ENCODE measurements around the gene PAX2. TPM values are rescaled to one million over a fixed set of nuclear protein-coding genes. Genes with fewer than 3 reads are reported as not detected.

PAX2 gene
- total and polyA plus RNA-seq, 2 experiments from 2014 or later: not detected

GRCh38 chr10:100811261-100811660 is 65.9 kb downstream of the PAX2 start:
- Histone ChIP-seq H3K4me2 (ENCODE audit: unreplicated experiment) (no peak overlapping the region), H3K36me3 (ENCODE audit: low read depth) (no peaks in the 10 kb centered on the region), H3K9ac (no peak overlapping the region), H3K79me2 (ENCODE audit: insufficient read depth) (no peaks in the 10 kb centered on the region), H3K27ac (no peak overlapping the region), H4K20me1 (ENCODE audit: insufficient read depth) (no peaks in the 10 kb centered on the region), H2AFZ (no peak overlapping the region), H3K4me1 (ENCODE audit: insufficient read depth) (no peaks in the 10 kb centered on the region), H3K9me2 (ENCODE audit: insufficient read depth) (no peaks in the 10 kb centered on the region), H3K27me3 (replicated peaks; ENCODE audit: insufficient read depth) (peaks cover 77% of the 10 kb centered on the region), H3K4me3 (no peak overlapping the region), H3F3A (ENCODE audit: insufficient read depth) (no peaks in the 10 kb centered on the region), H3K9me3 (ENCODE audit: low read depth) (no peaks in the 10 kb centered on the region)
- 67 to 72% methylated on average over 1 of the region's 1 CpG for WGBS, 2 experiments (ENCODE audit: low coverage in 1 of 2, low lambda C conversion rate in 2 of 2, missing lambda C conversion rate in 2 of 2)
- in situ Hi-C loops (cut with MboI): no loop called here
- TF ChIP-seq EZH2phosphoT487 (IDR thresholded peaks at IDR 0.05; ENCODE audit: insufficient read depth, low read depth): no peak
- no peak for TF ChIP-seq EZH2 (IDR thresholded peaks at IDR 0.05; ENCODE audit: insufficient read depth, poor library complexity, severe bottlenecking)
- no peak for DNase-seq

DNA sequence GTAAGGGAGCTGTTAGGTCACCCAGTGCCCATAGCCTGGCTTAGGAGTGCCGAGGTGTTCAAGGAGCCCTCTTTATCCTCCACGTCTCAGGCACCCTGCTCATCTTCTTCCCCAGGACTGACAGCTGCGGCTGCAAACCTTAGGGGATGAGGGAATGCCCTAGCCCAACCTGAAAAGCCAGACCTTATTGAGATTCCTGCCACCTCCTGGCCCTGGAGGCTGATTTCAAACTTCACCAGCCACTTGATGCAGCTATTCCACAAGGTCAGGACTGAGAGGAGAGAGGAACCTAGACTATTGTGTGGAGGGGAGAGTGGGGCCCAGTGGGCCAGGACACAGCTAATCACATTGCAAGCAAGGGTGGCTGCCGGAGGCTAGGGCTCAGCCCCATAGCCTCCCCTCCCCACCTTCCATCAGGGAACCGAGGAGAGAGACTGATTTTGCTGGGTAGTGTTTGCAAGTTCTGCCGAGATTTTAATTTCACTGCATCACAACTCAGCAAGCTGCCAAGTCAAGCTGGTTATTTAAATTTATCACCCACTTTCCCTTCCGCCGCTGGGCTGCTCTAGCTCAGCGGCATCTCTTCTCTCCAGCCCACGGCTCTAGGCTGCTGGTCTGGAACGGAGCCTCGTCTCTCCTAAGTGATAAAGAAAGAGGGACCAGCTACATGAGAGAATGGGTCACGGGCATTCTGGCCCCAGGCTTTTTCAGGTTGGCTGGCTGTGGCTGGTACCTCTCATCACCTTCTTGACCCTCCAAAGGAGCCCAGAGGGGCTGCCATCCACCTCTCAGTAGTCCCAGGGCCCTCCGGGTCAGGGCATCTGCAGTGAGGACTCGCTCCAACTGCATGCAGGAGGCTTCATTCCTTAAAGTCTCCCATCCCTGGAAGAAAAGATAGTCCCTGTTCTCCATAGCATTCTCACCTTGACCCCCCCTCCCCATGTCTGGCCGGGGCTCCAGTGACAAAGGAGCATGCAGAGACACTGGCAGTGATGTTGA is 66.7 kb downstream of the PAX2 start:
- Histone ChIP-seq H3K4me1 (ENCODE audit: insufficient read depth) (no peaks in the 10 kb centered on the region), H3K4me2 (ENCODE audit: unreplicated experiment) (no peak overlapping the region), H3F3A (ENCODE audit: insufficient read depth) (no peaks in the 10 kb centered on the region), H3K27me3 (replicated peaks; ENCODE audit: insufficient read depth) (peaks cover 77% of the 10 kb centered on the region), H3K9ac (no peak overlapping the region), H3K27ac (no peak overlapping the region), H3K36me3 (ENCODE audit: low read depth) (no peaks in the 10 kb centered on the region), H4K20me1 (ENCODE audit: insufficient read depth) (no peaks in the 10 kb centered on the region), H3K9me3 (ENCODE audit: low read depth) (no peaks in the 10 kb centered on the region), H3K9me2 (ENCODE audit: insufficient read depth) (no peaks in the 10 kb centered on the region), H3K79me2 (ENCODE audit: insufficient read depth) (no peaks in the 10 kb centered on the region), H3K4me3 (no peak overlapping the region), H2AFZ (no peak overlapping the region)
- no peak for DNase-seq
- in situ Hi-C loops (cut with MboI): no loop called here
- no peak for TF ChIP-seq EZH2 (IDR thresholded peaks at IDR 0.05; ENCODE audit: insufficient read depth, poor library complexity, severe bottlenecking)
- no peak for TF ChIP-seq EZH2phosphoT487 (IDR thresholded peaks at IDR 0.05; ENCODE audit: insufficient read depth, low read depth)
- 43 to 49% methylated on average over 16 of the region's 16 CpGs for WGBS, 2 experiments (ENCODE audit: low coverage in 1 of 2, low lambda C conversion rate in 2 of 2, missing lambda C conversion rate in 2 of 2)

GRCh38 chr10:100812978-100813377 is 67.6 kb downstream of the PAX2 start:
- no peaks in the 10 kb centered on the region for H3K9me3 ChIP-seq (ENCODE audit: low read depth)
- no peaks in the 10 kb centered on the region for H3K36me3 ChIP-seq (ENCODE audit: low read depth)
- H4K20me1 ChIP-seq (ENCODE audit: insufficient read depth): no peaks in the 10 kb centered on the region
- no peak for DNase-seq
- no peak overlapping the region for H3K4me3 ChIP-seq
- no peaks in the 10 kb centered on the region for H3F3A ChIP-seq (ENCODE audit: insufficient read depth)
- WGBS, 2 experiments (ENCODE audit: low coverage in 1 of 2, low lambda C conversion rate in 2 of 2, missing lambda C conversion rate in 2 of 2): 52 to 53% methylated on average over 6 of the region's 6 CpGs
- TF ChIP-seq EZH2 (IDR thresholded peaks at IDR 0.05; ENCODE audit: insufficient read depth, poor library complexity, severe bottlenecking): no peak
- in situ Hi-C loops (cut with MboI): no loop called here
- H3K9me2 ChIP-seq (ENCODE audit: insufficient read depth): no peaks in the 10 kb centered on the region
- no peak overlapping the region for H3K27ac ChIP-seq
- no peak overlapping the region for H3K4me2 ChIP-seq (ENCODE audit: unreplicated experiment)
- no peak overlapping the region for H3K9ac ChIP-seq
- peaks cover 80% of the 10 kb centered on the region for H3K27me3 ChIP-seq (replicated peaks; ENCODE audit: insufficient read depth)
- no peaks in the 10 kb centered on the region for H3K79me2 ChIP-seq (ENCODE audit: insufficient read depth)
- H2AFZ ChIP-seq: no peak overlapping the region
- no peaks in the 10 kb centered on the region for H3K4me1 ChIP-seq (ENCODE audit: insufficient read depth)

DNA sequence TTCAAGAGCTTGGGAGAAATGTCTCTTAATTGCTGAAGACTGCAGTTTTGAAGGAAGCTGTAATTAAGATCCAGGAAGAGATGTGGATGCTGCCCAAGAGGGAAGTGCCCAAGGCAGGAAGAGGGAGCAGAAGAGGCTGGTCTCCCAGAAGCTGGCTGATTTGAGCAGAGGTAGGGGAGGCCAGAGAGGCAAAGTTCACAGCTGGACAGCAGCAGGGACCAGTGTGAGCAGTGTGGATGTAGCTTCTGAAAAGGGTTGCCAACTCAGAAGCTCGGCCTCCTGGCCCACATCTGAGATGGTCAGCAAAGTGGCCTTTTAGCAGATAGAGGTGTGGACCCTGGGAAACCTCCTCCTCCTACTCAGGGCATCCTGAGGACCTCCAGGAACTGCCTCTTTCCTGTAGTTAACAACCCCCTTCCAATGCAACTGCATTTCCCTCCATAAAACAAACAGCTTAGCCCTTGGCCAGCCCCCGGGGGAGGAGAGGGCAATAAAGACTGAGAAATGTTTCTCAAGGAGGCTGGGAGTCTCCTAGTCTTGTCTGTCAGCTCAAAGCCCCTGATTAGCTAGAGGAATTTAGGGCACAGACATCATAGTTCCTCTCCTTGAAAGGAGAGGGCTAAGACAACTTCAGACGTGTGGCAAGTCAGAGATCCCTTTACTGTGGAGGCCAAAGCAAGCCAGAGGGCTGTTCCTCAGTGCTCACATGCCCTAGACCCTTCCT is 69.5 kb downstream of the PAX2 start:
- no peaks in the 10 kb centered on the region for H3K9me3 ChIP-seq (ENCODE audit: low read depth)
- no peaks in the 10 kb centered on the region for H3K36me3 ChIP-seq (ENCODE audit: low read depth)
- H3K27ac ChIP-seq: no peak overlapping the region
- H3K27me3 ChIP-seq (replicated peaks; ENCODE audit: insufficient read depth): peaks cover 89% of the 10 kb centered on the region
- H3F3A ChIP-seq (ENCODE audit: insufficient read depth): no peaks in the 10 kb centered on the region
- H3K79me2 ChIP-seq (ENCODE audit: insufficient read depth): no peaks in the 10 kb centered on the region
- H3K4me2 ChIP-seq (ENCODE audit: unreplicated experiment): no peak overlapping the region
- H2AFZ ChIP-seq: no peak overlapping the region
- no peak for TF ChIP-seq EZH2phosphoT487 (IDR thresholded peaks at IDR 0.05; ENCODE audit: insufficient read depth, low read depth)
- TF ChIP-seq EZH2 (IDR thresholded peaks at IDR 0.05; ENCODE audit: insufficient read depth, poor library complexity, severe bottlenecking): no peak
- in situ Hi-C loops (cut with MboI): no loop called here
- WGBS, 2 experiments (ENCODE audit: low coverage in 1 of 2, low lambda C conversion rate in 2 of 2, missing lambda C conversion rate in 2 of 2): 2 to 5% methylated on average over 3 of the region's 3 CpGs
- H3K4me3 ChIP-seq: no peak overlapping the region
- no peaks in the 10 kb centered on the region for H4K20me1 ChIP-seq (ENCODE audit: insufficient read depth)
- H3K4me1 ChIP-seq (ENCODE audit: insufficient read depth): no peaks in the 10 kb centered on the region
- no peak overlapping the region for H3K9ac ChIP-seq
- H3K9me2 ChIP-seq (ENCODE audit: insufficient read depth): no peaks in the 10 kb centered on the region
- DNase-seq: no peak
